GM20000 (cell line): Measurements from ENCODE around the gene SUCO.

Experiments
- DNase-seq: peaks from one replicate; pipeline ENCODE4 v3.0.0; 2012; ENCODE audit warnings: low spot score
- CTCF ChIP-seq: IDR thresholded peaks from 2 replicates; pipeline ENCODE4 v1.5.1; 2012; ENCODE audit warnings: mild to moderate bottlenecking, control low read depth; ENCODE audit errors: extremely low read depth, missing control alignments

Gene SUCO

DNA sequence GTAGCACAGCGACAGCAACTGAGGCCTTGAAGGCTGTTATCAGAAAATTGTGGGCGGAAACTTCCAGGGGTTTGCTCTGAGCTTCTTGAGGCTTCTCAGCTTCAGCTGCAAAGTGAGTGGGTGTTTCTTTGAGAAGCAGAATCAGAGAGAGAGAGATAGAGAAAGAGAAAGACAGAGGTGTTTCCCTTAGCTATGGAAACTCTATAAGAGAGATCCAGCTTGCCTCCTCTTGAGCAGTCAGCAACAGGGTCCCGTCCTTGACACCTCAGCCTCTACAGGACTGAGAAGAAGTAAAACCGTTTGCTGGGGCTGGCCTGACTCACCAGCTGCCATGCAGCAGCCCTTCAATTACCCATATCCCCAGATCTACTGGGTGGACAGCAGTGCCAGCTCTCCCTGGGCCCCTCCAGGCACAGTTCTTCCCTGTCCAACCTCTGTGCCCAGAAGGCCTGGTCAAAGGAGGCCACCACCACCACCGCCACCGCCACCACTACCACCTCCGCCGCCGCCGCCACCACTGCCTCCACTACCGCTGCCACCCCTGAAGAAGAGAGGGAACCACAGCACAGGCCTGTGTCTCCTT, 126.0 kb downstream of the SUCO start, which contains the start of gene FASLG:
Gene FASLG, plus strand, starts transcription at position 233 of the 583 bp plus-strand sequence. Its CDS starts 99 bp downstream, at position 332.
- no peak for TF ChIP-seq CTCF
- no peak for DNase-seq

DNA sequence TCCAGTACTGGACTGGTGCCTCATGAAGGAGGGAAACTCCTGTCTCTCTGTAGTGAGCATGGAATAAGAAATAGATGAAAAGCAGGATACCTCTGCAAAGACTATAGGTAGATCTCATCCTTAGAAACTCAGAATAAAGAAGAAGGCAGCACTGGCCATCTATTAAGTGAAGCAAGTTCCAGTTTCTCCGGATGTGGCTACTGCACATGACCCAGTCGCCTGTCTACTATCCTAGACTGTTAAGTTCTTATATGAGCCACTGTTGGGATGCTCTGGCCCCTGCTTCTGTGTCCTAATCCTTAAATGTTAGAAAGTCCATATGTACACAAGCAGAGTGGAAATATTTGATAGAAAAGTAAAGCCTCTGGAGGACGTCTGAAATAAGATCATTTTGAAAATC, 128.2 kb downstream of the SUCO start:
- no peak for TF ChIP-seq CTCF
- no peak for DNase-seq
